Measurements from ENCODE around the gene TNK1.
"Not testable (repeated sequence)": the region's sequence is repeated elsewhere in the genome, so short reads cannot be mapped to it uniquely, and the experiment has no call there.

Gene TNK1

GRCh38 chr17:7380855-7381683 is at the start of gene TNK1:
TSS of gene TNK1 (plus strand) at chr17:7381089. CDS start at chr17:7382927, 1,838 bp downstream.
- H3K4me3 ChIP-seq (ENCODE audit: low read depth in 1 of 2, low read length in 2 of 2) = peak within 1 kb of the TSS; percentile 57 to 69
- peaks cover 21% of the 10 kb centered on the region for H3K4me1 ChIP-seq (ENCODE audit: insufficient read depth, low read length)
- H3K9me3 ChIP-seq (ENCODE audit: low read length) = no peaks in the 10 kb centered on the region
- H3K27me3 ChIP-seq (ENCODE audit: control insufficient read depth in 1 of 2, insufficient read depth in 2 of 2, low read length in 2 of 2) = no peaks in the 10 kb centered on the region
- peak within 1 kb of the TSS; percentile 37 for H3K27ac ChIP-seq (ENCODE audit: low read depth, low read length)
- no peak within 1 kb of the TSS for H3K9ac ChIP-seq (ENCODE audit: low read length)
- no peaks in the 10 kb centered on the region for H3K36me3 ChIP-seq (ENCODE audit: insufficient read depth, low read length)

- Histone ChIP-seq H3K36me3 (ENCODE audit: insufficient read depth, low read length) (peaks cover 1% of the 10 kb centered on the region), H3K9ac (ENCODE audit: low read length) (no peak overlapping the region), H3K27me3 (ENCODE audit: control insufficient read depth in 1 of 2, insufficient read depth in 2 of 2, low read length in 2 of 2) (peaks cover 0 to 21% of the 10 kb centered on the region in 2 donors), H3K4me1 (ENCODE audit: insufficient read depth, low read length) (peaks cover 21% of the 10 kb centered on the region), H3K4me3 (ENCODE audit: low read depth in 1 of 2, low read length in 2 of 2) (no peak overlapping the region), H3K9me3 (ENCODE audit: low read length) (no peaks in the 10 kb centered on the region), H3K27ac (ENCODE audit: low read depth, low read length) (no peak overlapping the region)
Measured at GRCh38 chr17:7332111-7332510, 48.8 kb upstream of the TNK1 start.

GRCh38 chr17:7332600-7333069 is 48.3 kb upstream of the TNK1 start:
- not testable (repeated sequence) for H3K9ac ChIP-seq (ENCODE audit: low read length); H3K9me3 ChIP-seq (ENCODE audit: low read length); H3K27ac ChIP-seq (ENCODE audit: low read depth, low read length); H3K36me3 ChIP-seq (ENCODE audit: insufficient read depth, low read length); H3K4me3 ChIP-seq (ENCODE audit: low read depth in 1 of 2, low read length in 2 of 2)
- peaks cover 20% of the 10 kb centered on the region for H3K4me1 ChIP-seq (ENCODE audit: insufficient read depth, low read length)
- H3K27me3 ChIP-seq (ENCODE audit: control insufficient read depth in 1 of 2, insufficient read depth in 2 of 2, low read length in 2 of 2) = peaks cover 0 to 24% of the 10 kb centered on the region in 2 donors

GRCh38 chr17:7334938-7335538 is 45.9 kb upstream of the TNK1 start:
- Histone ChIP-seq H3K4me1 (ENCODE audit: insufficient read depth, low read length) (peaks cover 8% of the 10 kb centered on the region), H3K9ac (ENCODE audit: low read length) (no peak overlapping the region)

GRCh38 chr17:7335765-7336164 is 45.1 kb upstream of the TNK1 start:
- not testable (repeated sequence) for H3K4me1 ChIP-seq (ENCODE audit: insufficient read depth, low read length); H3K27ac ChIP-seq (ENCODE audit: low read depth, low read length); H3K9ac ChIP-seq (ENCODE audit: low read length); H3K36me3 ChIP-seq (ENCODE audit: insufficient read depth, low read length); H3K9me3 ChIP-seq (ENCODE audit: low read length); H3K4me3 ChIP-seq (ENCODE audit: low read depth in 1 of 2, low read length in 2 of 2)
- peaks cover 0 to 35% of the 10 kb centered on the region in 2 donors for H3K27me3 ChIP-seq (ENCODE audit: control insufficient read depth in 1 of 2, insufficient read depth in 2 of 2, low read length in 2 of 2)

More at GRCh38 chr17:7334938-7335538, 45.9 kb upstream of the TNK1 start:
- H3K27me3 ChIP-seq (ENCODE audit: control insufficient read depth in 1 of 2, insufficient read depth in 2 of 2, low read length in 2 of 2) = peaks cover 0 to 31% of the 10 kb centered on the region in 2 donors
- no peaks in the 10 kb centered on the region for H3K36me3 ChIP-seq (ENCODE audit: insufficient read depth, low read length)
- no peaks in the 10 kb centered on the region for H3K9me3 ChIP-seq (ENCODE audit: low read length)
- H3K27ac ChIP-seq (ENCODE audit: low read depth, low read length) = no peak overlapping the region
- H3K4me3 ChIP-seq (ENCODE audit: low read depth in 1 of 2, low read length in 2 of 2) = no peak overlapping the region

- Histone ChIP-seq H3K36me3 (ENCODE audit: insufficient read depth, low read length) (no peaks in the 10 kb centered on the region), H3K27ac (ENCODE audit: low read depth, low read length) (no peak within 1 kb of the TSS), H3K9ac (ENCODE audit: low read length) (no peak within 1 kb of the TSS), H3K4me1 (ENCODE audit: insufficient read depth, low read length) (no peaks in the 10 kb centered on the region), H3K9me3 (ENCODE audit: low read length) (no peaks in the 10 kb centered on the region), H3K27me3 (ENCODE audit: control insufficient read depth in 1 of 2, insufficient read depth in 2 of 2, low read length in 2 of 2) (peaks cover 0 to 42% of the 10 kb centered on the region in 2 donors), H3K4me3 (ENCODE audit: low read depth in 1 of 2, low read length in 2 of 2) (no peak within 1 kb of the TSS)
Measured at GRCh38 chr17:7336240-7337175, 44.4 kb upstream of the TNK1 start, which contains the start of gene ACAP1. TSS of gene ACAP1 (plus strand) at chr17:7336529. CDS start at chr17:7336735, 206 bp downstream.

GRCh38 chr17:7337600-7337999 is 43.3 kb upstream of the TNK1 start:
- not testable (repeated sequence) for H3K9ac ChIP-seq (ENCODE audit: low read length); H3K4me3 ChIP-seq (ENCODE audit: low read depth in 1 of 2, low read length in 2 of 2); H3K36me3 ChIP-seq (ENCODE audit: insufficient read depth, low read length); H3K4me1 ChIP-seq (ENCODE audit: insufficient read depth, low read length); H3K27ac ChIP-seq (ENCODE audit: low read depth, low read length); H3K9me3 ChIP-seq (ENCODE audit: low read length)
- peaks cover 0 to 47% of the 10 kb centered on the region in 2 donors for H3K27me3 ChIP-seq (ENCODE audit: control insufficient read depth in 1 of 2, insufficient read depth in 2 of 2, low read length in 2 of 2)

GRCh38 chr17:7340179-7340578 is 40.7 kb upstream of the TNK1 start:
- H3K4me3 ChIP-seq (ENCODE audit: low read depth in 1 of 2, low read length in 2 of 2) = no peak overlapping the region
- no peaks in the 10 kb centered on the region for H3K4me1 ChIP-seq (ENCODE audit: insufficient read depth, low read length)
- H3K9me3 ChIP-seq (ENCODE audit: low read length) = no peaks in the 10 kb centered on the region
- H3K27me3 ChIP-seq (ENCODE audit: control insufficient read depth in 1 of 2, insufficient read depth in 2 of 2, low read length in 2 of 2) = peaks cover 0 to 55% of the 10 kb centered on the region in 2 donors
- no peak overlapping the region for H3K27ac ChIP-seq (ENCODE audit: low read depth, low read length)
- H3K36me3 ChIP-seq (ENCODE audit: insufficient read depth, low read length) = no peaks in the 10 kb centered on the region
- H3K9ac ChIP-seq (ENCODE audit: low read length) = no peak overlapping the region

GRCh38 chr17:7341842-7342241 is 39.0 kb upstream of the TNK1 start:
- Histone ChIP-seq H3K4me1 (ENCODE audit: insufficient read depth, low read length) (no peaks in the 10 kb centered on the region), H3K9ac (ENCODE audit: low read length) (no peak overlapping the region), H3K4me3 (ENCODE audit: low read depth in 1 of 2, low read length in 2 of 2) (no peak overlapping the region), H3K9me3 (ENCODE audit: low read length) (no peaks in the 10 kb centered on the region), H3K36me3 (ENCODE audit: insufficient read depth, low read length) (no peaks in the 10 kb centered on the region), H3K27ac (ENCODE audit: low read depth, low read length) (no peak overlapping the region), H3K27me3 (ENCODE audit: control insufficient read depth in 1 of 2, insufficient read depth in 2 of 2, low read length in 2 of 2) (peaks cover 0 to 39% of the 10 kb centered on the region in 2 donors)

GRCh38 chr17:7343250-7343649 is 37.6 kb upstream of the TNK1 start:
- peaks cover 0 to 33% of the 10 kb centered on the region in 2 donors for H3K27me3 ChIP-seq (ENCODE audit: control insufficient read depth in 1 of 2, insufficient read depth in 2 of 2, low read length in 2 of 2)
- H3K27ac ChIP-seq (ENCODE audit: low read depth, low read length) = no peak overlapping the region
- H3K4me3 ChIP-seq (ENCODE audit: low read depth in 1 of 2, low read length in 2 of 2) = no peak overlapping the region
- no peaks in the 10 kb centered on the region for H3K36me3 ChIP-seq (ENCODE audit: insufficient read depth, low read length)
- H3K9me3 ChIP-seq (ENCODE audit: low read length) = no peaks in the 10 kb centered on the region
- H3K9ac ChIP-seq (ENCODE audit: low read length) = no peak overlapping the region
- H3K4me1 ChIP-seq (ENCODE audit: insufficient read depth, low read length) = no peaks in the 10 kb centered on the region
